Natural killer cell (primary cell): Measurements from ENCODE around the gene PRKAA2. TPM values are rescaled to one million over a fixed set of nuclear protein-coding genes. Genes with fewer than 3 reads are reported as not detected.

ENCODE experiments used
- ATAC-seq, 3 donors: fragments of 150-1000 bp in 2 of 3; fragments of 200-7000 bp in 1 of 3; cut with Tn5 transposase; 1 replicate in 1 of 3; 2 replicates in 2 of 3; pipeline ENCODE4 v1.10.0; 2021; ENCODE audit warnings: mild to moderate bottlenecking in 2 of 3, moderate library complexity in 2 of 3
- DNase-seq, 2 donors: peaks; one replicate each; pipeline versions ENCODE4 v3.0.0 to v3.0.0-alpha.2; 2013 to 2021; ENCODE audit warnings: mixed read lengths in 1 of 2
- H3K27ac ChIP-seq: one replicate; pipeline ENCODE4 v1.5.1; 2013; ENCODE audit warnings: mild to moderate bottlenecking, low read length
- H3K27me3 ChIP-seq: one replicate; pipeline ENCODE4 v1.6.1; 2013; ENCODE audit warnings: low read length; ENCODE audit not compliant: control insufficient read depth, insufficient read depth
- H3K36me3 ChIP-seq: one replicate; pipeline ENCODE4 v1.6.1; 2013; ENCODE audit warnings: low read length; ENCODE audit not compliant: control insufficient read depth, insufficient read depth
- H3K4me1 ChIP-seq: one replicate; pipeline ENCODE4 v1.6.1; 2013; ENCODE audit warnings: low read length; ENCODE audit not compliant: control insufficient read depth, insufficient read depth
- H3K4me3 ChIP-seq: one replicate; pipeline ENCODE4 v1.5.1; 2013; ENCODE audit warnings: low read length
- H3K9me3 ChIP-seq: one replicate; pipeline ENCODE4 v1.6.1; 2013; ENCODE audit warnings: low read length; ENCODE audit not compliant: control insufficient read depth, insufficient read depth
- H3K27ac Mint-ChIP-seq, 2 donors: one replicate each; pipeline ENCODE4 v1.8.0; 2022; ENCODE audit warnings: mild to moderate bottlenecking in 2 of 2, mixed read lengths in 2 of 2, moderate library complexity in 1 of 2
- H3K27me3 Mint-ChIP-seq, 2 donors: one replicate each; pipeline ENCODE4 v1.8.0; 2022; ENCODE audit warnings: low read depth in 2 of 2, mixed read lengths in 2 of 2
- H3K36me3 Mint-ChIP-seq: one replicate; pipeline ENCODE4 v1.8.0; 2022; ENCODE audit warnings: mixed read lengths
- H3K4me1 Mint-ChIP-seq, 2 donors: one replicate each; pipeline ENCODE4 v1.8.0; 2022; ENCODE audit warnings: mixed read lengths in 2 of 2
- H3K4me3 Mint-ChIP-seq: one replicate; pipeline ENCODE4 v1.8.0; 2022; ENCODE audit warnings: mild to moderate bottlenecking, moderate library complexity, mixed read lengths
- H3K9me3 Mint-ChIP-seq, 2 donors: one replicate each; pipeline ENCODE4 v1.8.0; 2022; ENCODE audit warnings: mixed read lengths in 2 of 2
- WGBS: methylation state at CpG from one replicate; pipeline ENCODE4 v1.1.7; 2013; ENCODE audit warnings: missing lambda C conversion rate; ENCODE audit not compliant: insufficient coverage; 5-methylcytosine and 5-hydroxymethylcytosine counted together
- intact Hi-C: fragments of 100-400 bp; cut with micrococcal nuclease; formaldehyde crosslinking; loops from one replicate; pipeline ENCODE4 v1.14.2; 2022
- total RNA-seq, 4 donors: library from RNA; stranded (reverse); fragments of 120-200 nt in 1 of 4; gene quantifications; one replicate each; pipeline versions ENCODE4 v1.2.3 to v1.2.4, GENCODE V29; 2013 to 2022
- TF ChIP-seq, protein P1 (sequence below): fragments of 200-600 bp; IDR thresholded peaks from one replicate; pipeline ENCODE4 v1.8.0; 2022; ENCODE audit warnings: antibody characterized with exemption

Gene PRKAA2
- total RNA-seq, 3 donors from 2014 or later (not counting 1 experiment from before 2014, with no cell fraction given): not detected

DNA sequence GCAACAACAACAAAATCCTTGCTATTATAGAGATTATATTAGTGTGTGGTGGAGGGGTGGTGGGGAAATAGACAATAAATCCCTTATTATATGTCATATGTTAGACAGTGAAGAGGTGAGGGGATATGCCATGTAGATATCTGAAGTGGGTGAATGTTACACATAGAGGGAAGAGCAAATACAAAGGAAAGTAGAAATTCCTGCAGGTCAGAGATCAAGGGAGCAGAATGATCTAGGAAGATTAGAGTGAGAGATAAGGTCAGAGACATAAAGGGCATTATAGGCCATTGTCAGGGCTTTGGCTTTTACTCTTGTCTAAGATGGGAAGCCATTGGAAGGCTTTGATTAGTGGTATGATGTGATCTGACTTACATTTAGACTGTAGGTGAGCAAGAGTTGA lies 38.5 kb downstream of the PRKAA2 start:
- ATAC-seq (no peak), DNase-seq (no peak)
- Mint-ChIP-seq H3K27me3 (peaks cover 0 to 2% of the 10 kb centered on the region in 2 donors), H3K36me3 (no peaks in the 10 kb centered on the region), H3K9me3 (no peaks in the 10 kb centered on the region), H3K4me1 (no peaks in the 10 kb centered on the region), H3K27ac (no peak overlapping the region), H3K4me3 (no peak overlapping the region)
- Histone ChIP-seq H3K9me3 (no peaks in the 10 kb centered on the region), H3K4me1 (no peaks in the 10 kb centered on the region), H3K27me3 (peaks cover 2% of the 10 kb centered on the region), H3K4me3 (no peak overlapping the region), H3K36me3 (no peaks in the 10 kb centered on the region), H3K27ac (no peak overlapping the region)
- intact Hi-C loops: no loop called here
- TF ChIP-seq, protein P1, sequence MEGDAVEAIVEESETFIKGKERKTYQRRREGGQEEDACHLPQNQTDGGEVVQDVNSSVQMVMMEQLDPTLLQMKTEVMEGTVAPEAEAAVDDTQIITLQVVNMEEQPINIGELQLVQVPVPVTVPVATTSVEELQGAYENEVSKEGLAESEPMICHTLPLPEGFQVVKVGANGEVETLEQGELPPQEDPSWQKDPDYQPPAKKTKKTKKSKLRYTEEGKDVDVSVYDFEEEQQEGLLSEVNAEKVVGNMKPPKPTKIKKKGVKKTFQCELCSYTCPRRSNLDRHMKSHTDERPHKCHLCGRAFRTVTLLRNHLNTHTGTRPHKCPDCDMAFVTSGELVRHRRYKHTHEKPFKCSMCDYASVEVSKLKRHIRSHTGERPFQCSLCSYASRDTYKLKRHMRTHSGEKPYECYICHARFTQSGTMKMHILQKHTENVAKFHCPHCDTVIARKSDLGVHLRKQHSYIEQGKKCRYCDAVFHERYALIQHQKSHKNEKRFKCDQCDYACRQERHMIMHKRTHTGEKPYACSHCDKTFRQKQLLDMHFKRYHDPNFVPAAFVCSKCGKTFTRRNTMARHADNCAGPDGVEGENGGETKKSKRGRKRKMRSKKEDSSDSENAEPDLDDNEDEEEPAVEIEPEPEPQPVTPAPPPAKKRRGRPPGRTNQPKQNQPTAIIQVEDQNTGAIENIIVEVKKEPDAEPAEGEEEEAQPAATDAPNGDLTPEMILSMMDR: no peak

DNA sequence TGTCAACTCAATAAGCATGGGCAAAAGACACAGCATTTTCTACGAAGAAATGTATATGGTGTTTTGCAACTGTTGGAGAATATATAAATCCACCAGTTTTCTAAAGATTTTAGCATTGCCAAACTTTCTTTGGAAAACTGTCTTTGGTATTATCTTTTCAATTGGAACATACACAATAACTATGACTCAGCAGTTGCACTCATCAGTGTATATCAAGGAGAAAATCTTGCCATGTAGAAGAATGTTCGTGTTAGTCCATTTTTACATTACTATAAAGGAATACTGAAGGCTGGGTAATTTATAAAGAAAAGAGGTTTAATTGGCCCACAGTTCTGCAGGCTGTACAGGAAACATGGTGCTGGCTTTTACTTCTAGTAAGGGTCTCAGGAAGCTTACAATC lies 41.1 kb downstream of the PRKAA2 start:
- no peaks in the 10 kb centered on the region for H3K4me1 Mint-ChIP-seq
- no CpG with 5 or more reads among the region's 2 CpGs for WGBS
- ATAC-seq (no peak), DNase-seq (no peak)
- Histone ChIP-seq H3K9me3 (no peaks in the 10 kb centered on the region), H3K27me3 (peaks cover 2% of the 10 kb centered on the region), H3K4me3 (no peak overlapping the region), H3K27ac (no peak overlapping the region), H3K36me3 (no peaks in the 10 kb centered on the region), H3K4me1 (no peaks in the 10 kb centered on the region)
- TF ChIP-seq, protein P1: no peak
- intact Hi-C loops: no loop called here
- no peak overlapping the region for H3K27ac Mint-ChIP-seq
- peaks cover 0 to 2% of the 10 kb centered on the region in 2 donors for H3K27me3 Mint-ChIP-seq
- no peaks in the 10 kb centered on the region for H3K9me3 Mint-ChIP-seq
- H3K4me3 Mint-ChIP-seq: no peak overlapping the region
- no peaks in the 10 kb centered on the region for H3K36me3 Mint-ChIP-seq

DNA sequence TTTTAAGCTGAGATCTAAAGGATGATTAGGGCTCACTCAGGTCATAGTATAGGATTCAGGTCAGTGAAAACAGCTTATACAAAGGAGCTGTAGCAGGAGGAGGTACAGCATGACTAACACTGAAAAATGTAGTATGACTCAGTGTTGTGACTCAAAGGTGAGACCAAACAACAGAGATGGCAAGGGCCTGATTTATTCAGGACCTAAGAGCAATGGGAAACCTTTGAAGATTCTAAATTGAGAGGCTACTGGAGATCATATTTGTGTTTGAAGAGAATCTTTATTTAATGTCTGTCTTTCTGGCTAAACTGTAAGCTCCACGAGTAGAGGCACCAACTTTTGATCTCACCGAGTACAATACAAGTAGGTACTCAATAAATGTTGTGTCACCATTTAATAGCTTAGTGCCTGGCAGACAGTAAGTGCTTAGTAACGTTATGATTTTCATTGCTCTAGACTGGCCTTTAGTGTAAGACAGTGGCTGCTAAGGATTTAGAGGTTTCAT lies 43.5 kb downstream of the PRKAA2 start:
- Histone ChIP-seq H3K27me3 (peaks cover 2% of the 10 kb centered on the region), H3K9me3 (no peaks in the 10 kb centered on the region), H3K27ac (no peak overlapping the region), H3K4me3 (no peak overlapping the region), H3K4me1 (no peaks in the 10 kb centered on the region), H3K36me3 (no peaks in the 10 kb centered on the region)
- ATAC-seq (no peak), DNase-seq (no peak)
- no peaks in the 10 kb centered on the region for H3K9me3 Mint-ChIP-seq
- H3K4me3 Mint-ChIP-seq: no peak overlapping the region
- 89% methylated on average over 3 of the region's 3 CpGs for WGBS
- H3K27me3 Mint-ChIP-seq: peaks cover 0 to 2% of the 10 kb centered on the region in 2 donors
- H3K27ac Mint-ChIP-seq: no peak overlapping the region
- no peaks in the 10 kb centered on the region for H3K4me1 Mint-ChIP-seq
- no peaks in the 10 kb centered on the region for H3K36me3 Mint-ChIP-seq
- intact Hi-C loops: no loop called here
- TF ChIP-seq, protein P1: no peak

DNA sequence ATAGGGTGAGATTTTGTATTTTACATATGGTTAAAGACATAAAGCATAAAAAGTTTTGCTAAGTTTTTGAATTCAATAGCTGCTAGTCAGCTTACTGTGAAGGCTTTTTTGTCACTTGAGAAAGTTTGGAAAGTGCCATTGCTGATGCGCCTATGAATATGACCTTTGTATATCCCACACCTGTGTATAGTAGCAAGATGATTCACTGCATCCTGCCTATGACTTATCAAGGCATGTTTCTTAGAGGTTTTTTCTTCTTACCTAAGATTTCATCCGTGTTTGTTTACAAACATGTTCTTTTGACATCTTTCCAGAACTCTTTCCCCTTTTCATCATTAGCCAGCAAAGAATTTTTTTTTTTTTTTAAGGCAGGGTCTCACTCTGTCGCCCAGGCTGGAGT lies 51.5 kb downstream of the PRKAA2 start:
- H3K27me3 ChIP-seq: no peaks in the 10 kb centered on the region
- 88% methylated on average over 3 of the region's 3 CpGs for WGBS
- H3K36me3 ChIP-seq: no peaks in the 10 kb centered on the region
- H3K36me3 Mint-ChIP-seq: no peaks in the 10 kb centered on the region
- peaks cover 0 to 2% of the 10 kb centered on the region in 2 donors for H3K9me3 Mint-ChIP-seq
- no peak overlapping the region for H3K27ac Mint-ChIP-seq
- no peaks in the 10 kb centered on the region for H3K4me1 Mint-ChIP-seq
- DNase-seq (no peak), ATAC-seq (no peak)
- H3K27me3 Mint-ChIP-seq: peaks cover 0 to 8% of the 10 kb centered on the region in 2 donors
- H3K9me3 ChIP-seq: no peaks in the 10 kb centered on the region
- no peak overlapping the region for H3K4me3 ChIP-seq
- intact Hi-C loops: no loop called here
- H3K4me1 ChIP-seq: no peaks in the 10 kb centered on the region
- H3K27ac ChIP-seq: no peak overlapping the region
- no peak overlapping the region for H3K4me3 Mint-ChIP-seq
- TF ChIP-seq, protein P1: no peak
